ENCODE results near the gene ANXA4.
"Not testable (repeated sequence)": the region's sequence is repeated elsewhere in the genome, so short reads cannot be mapped to it uniquely, and the experiment has no call there.

Gene ANXA4

DNA sequence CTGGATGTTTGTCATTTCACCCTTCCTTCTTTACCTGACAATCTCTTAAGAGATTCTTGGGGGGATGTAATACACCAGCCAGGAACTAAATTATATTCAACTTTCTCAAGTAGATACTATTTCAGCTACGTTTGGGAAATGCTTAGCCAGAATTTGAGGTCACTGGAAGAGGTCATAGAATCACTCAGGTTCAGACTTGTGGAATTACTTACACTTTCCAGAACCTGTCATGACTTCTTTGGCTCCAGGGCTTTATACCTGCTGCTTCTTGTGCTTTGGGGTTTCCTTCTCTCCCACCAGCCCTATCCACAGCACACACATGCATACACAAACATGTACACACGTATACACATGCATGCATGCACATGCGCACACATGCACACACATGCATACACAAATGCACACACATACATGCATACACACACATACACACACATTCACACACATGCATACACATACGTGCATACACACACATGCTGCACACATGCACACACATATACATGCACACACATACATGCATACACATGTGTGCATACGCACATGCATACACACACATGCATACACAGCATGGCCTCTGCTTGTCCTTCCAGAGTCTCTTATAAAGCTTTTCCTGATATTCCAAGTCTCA lies 23.5 kb upstream of the ANXA4 start:
- in situ Hi-C loops (cut with HindIII; ENCODE audit: low sequenced_read_pairs) = loop anchor here (25.0 kb wide), 1 partner anchor 156 kb away; no protein-coding TSS in a partner anchor

GRCh38 chr2:69720404-69720803 lies 21.5 kb upstream of the ANXA4 start:
- in situ Hi-C loops (cut with HindIII; ENCODE audit: low sequenced_read_pairs) = loop anchor here (25.0 kb wide), 1 partner anchor 158 kb away; no protein-coding TSS in a partner anchor

DNA sequence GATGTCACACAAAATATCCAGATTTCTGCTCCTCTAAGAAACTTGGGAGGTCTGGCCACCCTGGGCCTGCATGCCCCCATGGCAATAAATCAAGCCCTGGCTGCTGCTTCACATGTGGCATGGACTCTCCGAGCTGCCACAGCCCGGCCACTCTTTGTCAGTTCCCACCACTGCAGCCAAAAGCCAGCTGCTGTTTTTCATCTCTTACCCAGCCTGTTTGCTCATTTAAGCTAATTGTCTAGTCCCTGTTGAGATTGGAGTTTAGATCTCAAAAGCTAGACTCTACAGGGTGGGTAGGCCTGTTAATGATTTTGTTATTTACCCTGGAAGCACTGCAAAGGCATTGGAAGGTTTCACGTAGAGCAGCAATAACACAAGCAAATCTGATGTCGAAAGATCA lies 20.9 kb upstream of the ANXA4 start:
- in situ Hi-C loops (cut with HindIII; ENCODE audit: low sequenced_read_pairs) = loop anchor here (25.0 kb wide), 1 partner anchor 159 kb away; no protein-coding TSS in a partner anchor

DNA sequence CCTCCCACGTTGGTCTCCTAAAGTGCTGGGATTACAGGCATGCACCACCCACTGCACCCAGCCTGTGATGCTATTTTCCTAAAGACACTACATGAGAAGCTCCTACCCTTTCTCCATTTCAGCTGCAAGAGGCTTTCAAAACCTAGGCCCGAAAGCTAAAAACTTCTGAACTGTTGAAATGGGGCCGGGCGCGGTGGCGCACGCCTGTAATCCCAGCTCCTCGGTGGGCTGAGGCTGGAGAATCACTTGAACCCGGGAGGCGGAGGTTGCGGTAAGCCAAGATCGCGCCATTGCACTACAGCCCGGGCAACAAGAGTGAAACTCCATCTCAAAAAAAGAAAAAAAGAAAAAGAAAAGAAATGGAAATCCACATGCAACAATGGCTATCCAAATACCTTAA lies 18.1 kb upstream of the ANXA4 start:
- in situ Hi-C loops (cut with HindIII; ENCODE audit: low sequenced_read_pairs) = loop anchor here (25.0 kb wide), 1 partner anchor 161 kb away; no protein-coding TSS in a partner anchor

DNA sequence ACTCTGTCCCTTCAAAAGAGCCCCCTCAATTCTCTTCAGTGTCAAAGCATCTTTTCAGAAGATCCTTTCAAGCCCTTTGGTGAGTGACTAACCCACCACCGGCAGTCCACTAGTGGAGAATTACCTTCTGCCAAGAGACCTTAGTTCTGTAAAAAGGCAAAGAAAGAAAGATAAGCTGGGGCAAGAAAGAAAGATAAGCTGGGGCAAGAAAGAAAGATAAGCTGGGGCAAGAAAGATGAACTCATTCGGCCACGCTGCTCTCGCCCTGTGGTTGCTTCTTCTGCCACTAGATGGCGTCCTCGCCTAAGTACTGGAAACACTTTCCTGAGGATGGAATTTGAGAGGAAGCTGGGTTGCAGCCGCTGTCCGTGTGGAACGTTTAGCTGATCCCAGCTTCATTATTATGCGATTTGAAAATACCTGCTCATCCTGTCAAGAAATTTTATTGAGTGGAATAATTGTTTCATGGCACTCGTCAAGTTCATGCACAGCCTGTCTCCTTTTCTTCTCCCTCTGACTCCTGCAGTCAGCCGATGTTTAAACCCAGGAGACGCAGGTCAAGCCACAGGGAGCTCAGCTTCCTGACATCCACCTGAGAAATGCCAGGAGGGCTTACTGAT lies 17.3 kb upstream of the ANXA4 start:
- in situ Hi-C loops (cut with HindIII; ENCODE audit: low sequenced_read_pairs) = loop anchor here (25.0 kb wide), 1 partner anchor 162 kb away; no protein-coding TSS in a partner anchor

GRCh38 chr2:69725706-69726360 lies 16.1 kb upstream of the ANXA4 start:
- in situ Hi-C loops (cut with HindIII; ENCODE audit: low sequenced_read_pairs) = no loop called here

DNA sequence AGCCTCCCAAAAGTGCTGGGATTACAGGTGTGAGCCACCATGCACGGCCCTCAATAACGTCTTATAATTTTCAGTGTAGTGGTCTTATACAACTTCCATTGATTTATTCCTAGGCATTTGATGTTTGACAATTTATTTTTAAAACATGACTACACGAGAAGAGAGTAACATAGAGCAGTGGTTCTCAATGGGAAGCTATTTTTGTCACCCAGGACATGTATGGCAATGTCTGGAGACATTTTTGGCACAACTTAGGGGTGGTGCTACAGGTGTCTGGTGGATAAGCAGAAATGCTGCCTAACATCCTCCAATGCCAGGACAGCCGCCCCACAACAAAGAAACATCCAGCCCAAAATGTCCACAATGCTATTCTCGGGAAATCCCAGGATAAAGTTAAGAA lies 12.7 kb upstream of the ANXA4 start:
- in situ Hi-C loops (cut with HindIII; ENCODE audit: low sequenced_read_pairs) = no loop called here

GRCh38 chr2:69729781-69730180 lies 12.2 kb upstream of the ANXA4 start:
- in situ Hi-C loops (cut with HindIII; ENCODE audit: low sequenced_read_pairs) = no loop called here

- in situ Hi-C loops (cut with HindIII; ENCODE audit: low sequenced_read_pairs) = no loop called here
Observed at GRCh38 chr2:69731147-69731970, 10.6 kb upstream of the ANXA4 start.

DNA sequence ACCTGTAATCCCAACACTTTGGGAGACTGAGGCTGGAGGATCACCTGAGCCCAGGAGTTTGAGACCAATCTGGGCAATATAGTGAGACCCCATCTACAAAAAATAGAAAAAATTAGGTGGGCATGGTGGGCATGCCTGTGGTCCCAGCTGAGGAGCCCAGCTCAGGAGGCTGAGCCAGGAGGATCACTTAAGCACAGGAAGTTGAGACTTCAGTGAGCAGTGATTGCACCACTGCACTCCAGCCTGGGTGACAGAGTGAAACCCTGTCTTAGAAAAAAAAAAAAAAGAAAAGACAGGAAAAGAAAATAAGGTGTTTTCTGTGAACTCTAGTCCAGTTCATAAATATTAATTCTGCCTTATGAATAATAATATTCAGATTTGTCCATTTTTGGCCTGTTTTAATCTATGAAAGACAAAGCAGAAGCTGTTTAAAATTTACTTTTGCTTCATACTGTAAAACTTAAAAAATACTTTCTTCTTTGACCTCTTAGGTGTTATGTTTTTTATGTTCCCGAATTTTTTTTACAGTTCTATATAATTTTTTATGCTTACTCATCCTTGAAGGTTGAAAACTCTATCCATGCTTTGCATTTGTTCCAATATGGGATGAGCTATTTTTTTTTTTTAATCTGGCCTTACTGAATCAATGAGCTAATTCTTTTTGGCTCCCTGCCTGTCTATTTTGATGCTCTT lies 8.4 kb upstream of the ANXA4 start:
- in situ Hi-C loops (cut with HindIII; ENCODE audit: low sequenced_read_pairs) = no loop called here

GRCh38 chr2:69734035-69734611 lies 7.8 kb upstream of the ANXA4 start:
- in situ Hi-C loops (cut with HindIII; ENCODE audit: low sequenced_read_pairs) = no loop called here

- in situ Hi-C loops (cut with HindIII; ENCODE audit: low sequenced_read_pairs) = no loop called here
Observed at GRCh38 chr2:69734854-69735544, 6.9 kb upstream of the ANXA4 start.

DNA sequence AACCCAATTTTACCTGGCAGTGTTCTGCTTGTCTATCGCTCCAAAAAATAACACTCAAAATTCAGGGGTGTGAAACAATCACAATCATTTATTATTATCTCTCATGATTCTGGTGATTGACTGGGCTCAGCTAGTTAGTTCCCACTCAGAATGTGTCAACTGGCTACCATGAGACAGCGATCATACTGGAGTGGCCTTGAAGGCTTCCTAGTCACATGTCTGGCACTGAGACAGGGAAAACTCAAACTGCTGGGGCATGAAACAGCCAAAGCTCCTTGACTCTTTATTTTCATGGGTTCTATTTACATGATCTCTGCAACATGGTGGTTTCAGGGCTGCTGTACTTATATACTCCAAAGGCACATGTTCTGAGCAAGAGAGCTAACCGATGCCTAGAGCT lies 6.2 kb upstream of the ANXA4 start:
- in situ Hi-C loops (cut with HindIII; ENCODE audit: low sequenced_read_pairs) = no loop called here

- in situ Hi-C loops (cut with HindIII; ENCODE audit: low sequenced_read_pairs) = not testable (repeated sequence)
Observed at GRCh38 chr2:69738149-69738548, 3.8 kb upstream of the ANXA4 start.

GRCh38 chr2:69740502-69740951 lies 1.4 kb upstream of the ANXA4 start:
- in situ Hi-C loops (cut with HindIII; ENCODE audit: low sequenced_read_pairs) = loop anchor here (5.0 kb wide), 1 partner anchor 58 kb away; no protein-coding TSS in a partner anchor

GRCh38 chr2:69741229-69741574 lies 732 bp upstream of the ANXA4 start:
- in situ Hi-C loops (cut with HindIII; ENCODE audit: low sequenced_read_pairs) = loop anchor here (5.0 kb wide), 1 partner anchor 59 kb away; no protein-coding TSS in a partner anchor

DNA sequence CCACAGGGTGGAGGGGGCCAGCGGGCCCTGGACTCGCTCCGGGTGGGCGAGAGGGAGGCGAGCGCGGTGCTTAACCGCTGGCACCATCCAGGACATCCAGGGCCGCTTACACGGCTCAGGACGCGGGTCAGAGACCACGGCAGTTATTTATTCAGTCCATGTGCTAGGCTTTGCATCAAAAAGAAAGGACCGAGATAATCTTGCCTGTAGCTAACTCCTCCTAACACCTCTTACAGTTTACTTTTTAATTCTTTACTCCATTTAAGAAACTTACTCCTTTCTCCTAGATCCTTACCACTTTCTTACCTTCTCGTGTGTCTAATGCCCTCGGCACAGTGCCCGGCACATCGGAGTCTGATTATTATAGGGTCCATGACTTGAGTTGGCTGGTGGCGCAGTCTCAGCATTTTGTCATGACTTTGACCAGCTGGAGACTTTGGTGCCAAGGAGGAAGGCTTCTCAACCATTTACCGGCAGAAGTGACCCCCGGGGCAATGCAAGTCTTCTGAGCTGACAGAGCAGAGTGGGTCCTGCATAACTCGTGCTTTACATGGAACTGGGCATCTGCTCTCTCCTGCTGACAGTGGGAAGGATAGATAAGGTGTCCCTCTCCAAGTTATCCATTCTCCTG lies 503 bp downstream of the ANXA4 start:
- in situ Hi-C loops (cut with HindIII; ENCODE audit: low sequenced_read_pairs) = loop anchor here (5.0 kb wide), 1 partner anchor 60 kb away; no protein-coding TSS in a partner anchor

DNA sequence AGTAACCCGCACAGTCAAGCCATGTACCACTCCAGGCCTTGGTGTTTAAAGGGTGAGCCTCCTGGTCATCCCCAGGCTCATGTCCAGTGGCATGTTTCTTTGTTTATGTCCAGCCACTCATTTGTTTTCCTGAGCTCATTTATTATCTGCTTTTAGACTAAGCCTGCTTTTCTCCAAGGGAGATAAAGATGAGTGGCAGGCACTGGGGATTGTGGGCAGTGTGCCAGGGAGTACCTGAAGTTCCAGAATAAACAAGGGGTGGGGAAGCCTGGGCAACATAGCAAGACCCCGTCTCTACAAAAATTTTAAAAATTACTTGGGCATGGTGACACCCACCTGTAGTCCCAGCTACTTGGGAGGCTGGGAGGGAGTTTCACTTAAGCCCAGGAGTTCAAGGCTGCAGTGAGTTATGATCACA lies 1.9 kb downstream of the ANXA4 start:
- in situ Hi-C loops (cut with HindIII; ENCODE audit: low sequenced_read_pairs) = loop anchor here (5.0 kb wide), 1 partner anchor 62 kb away; no protein-coding TSS in a partner anchor

- in situ Hi-C loops (cut with HindIII; ENCODE audit: low sequenced_read_pairs) = loop anchor here (5.0 kb wide), 1 partner anchor 62 kb away; no protein-coding TSS in a partner anchor
Observed at GRCh38 chr2:69744456-69744855, 2.5 kb downstream of the ANXA4 start.

Data from endothelial cell of hepatic sinusoid (primary cell).